GM12878 (cell line): ENCODE data around the gene KNTC1. TPM values are rescaled to one million over a fixed set of nuclear protein-coding genes. Genes with fewer than 3 reads are reported as not detected.

Experiments used
- ATF7 ChIP-seq: fragments of 450-650 bp; IDR thresholded peaks from 2 replicates; pipeline ENCODE4 v1.6.1; 2016; ENCODE audit warnings: low read depth, mild to moderate bottlenecking
- BACH1 ChIP-seq: fragments of 450-650 bp; IDR thresholded peaks from 2 replicates; pipeline ENCODE4 v1.6.1; 2017; ENCODE audit warnings: mild to moderate bottlenecking, borderline replicate concordance
- BCL3 ChIP-seq: IDR thresholded peaks from 2 replicates; pipeline ENCODE4 v1.6.1; 2011; ENCODE audit warnings: borderline replicate concordance, low read depth, mild to moderate bottlenecking, moderate library complexity, low read length; ENCODE audit not compliant: insufficient read depth, poor library complexity, severe bottlenecking
- CHD1 ChIP-seq: IDR thresholded peaks from 2 replicates; pipeline ENCODE4 v1.6.1; 2012; ENCODE audit warnings: low read depth, low read length, improper control_type of control experiment
- CHD2 ChIP-seq: IDR thresholded peaks from 2 replicates; pipeline ENCODE4 v1.6.1; 2011; ENCODE audit warnings: low read depth, low read length, improper control_type of control experiment, borderline replicate concordance
- GATAD2B ChIP-seq: fragments of 450-650 bp; conservative IDR thresholded peaks from 2 replicates; pipeline ENCODE4 v1.6.1; 2017; ENCODE audit warnings: low read depth, mild to moderate bottlenecking, moderate library complexity
- HDAC6 ChIP-seq: fragments of 200-600 bp; sonication (generic); IDR thresholded peaks from one replicate; pipeline ENCODE4 v1.8.0; 2017; ENCODE audit warnings: antibody characterized with exemption; ENCODE audit not compliant: unreplicated experiment
- JUND ChIP-seq: IDR thresholded peaks from 2 replicates; pipeline ENCODE4 v1.6.1; 2012; ENCODE audit warnings: low read depth, mild to moderate bottlenecking, low read length, improper control_type of control experiment, moderate library complexity
- MXI1 ChIP-seq: fragments of 150-350 bp; IDR thresholded peaks from 2 replicates; pipeline ENCODE4 v1.6.1; 2011; ENCODE audit warnings: low read depth, mild to moderate bottlenecking, inconsistent platforms, low read length, improper control_type of control experiment
- PAX5 ChIP-seq: IDR thresholded peaks from 2 replicates; pipeline ENCODE4 v1.6.1; 2011; ENCODE audit warnings: low read depth, low read length, borderline replicate concordance
- RFX5 ChIP-seq: IDR thresholded peaks from 2 replicates; pipeline ENCODE4 v1.6.1; 2011; ENCODE audit warnings: low read depth, low read length, improper control_type of control experiment
- SMAD1 ChIP-seq: fragments of 450-650 bp; IDR thresholded peaks from 2 replicates; pipeline ENCODE4 v1.6.1; 2018; ENCODE audit warnings: mild to moderate bottlenecking, low read depth; ENCODE audit not compliant: partially characterized antibody
- SMAD5 ChIP-seq: IDR thresholded peaks from 2 replicates; pipeline ENCODE4 v1.6.1; 2016; ENCODE audit warnings: antibody characterized with exemption, low read depth
- ZBTB33 ChIP-seq: fragments of 450-650 bp; IDR thresholded peaks from 2 replicates; pipeline ENCODE4 v1.6.1; 2017; ENCODE audit warnings: mild to moderate bottlenecking
- ZBTB40 ChIP-seq: fragments of 450-650 bp; IDR thresholded peaks from 2 replicates; pipeline ENCODE4 v1.6.1; 2016; ENCODE audit warnings: mild to moderate bottlenecking, moderate library complexity, borderline replicate concordance
- ZNF24 ChIP-seq: fragments of 450-650 bp; IDR thresholded peaks from 2 replicates; pipeline ENCODE4 v1.6.1; 2017; ENCODE audit warnings: antibody characterized with exemption, mild to moderate bottlenecking
- polyA plus RNA-seq, 11 experiments: library from polyadenylated mRNA; depleted of rRNA in 4 of 11; unstranded in 6 of 11; stranded (reverse) in 5 of 11; fragments of >200 nt; fragmentation: Nextera tagmentation in 4 of 11; fragmentation: Illumina TruSeq in 1 of 11; extraction: Ambion mirVana in 4 of 11; extraction: Trizol in 1 of 11; gene quantifications; 1 replicate in 1 of 11; 2 replicates in 10 of 11; pipeline versions ENCODE4 v1.2.1 to v1.2.3, GENCODE V29; 2011 to 2016; ENCODE audit warnings: inconsistent platforms in 2 of 11, missing spikeins in 2 of 11, low read depth in 1 of 11
- total RNA-seq, 4 experiments: library from RNA; depleted of rRNA in 3 of 4; stranded (reverse); fragments of >200 nt in 3 of 4; fragmentation: Illumina TruSeq in 1 of 4; extraction: Trizol in 1 of 4; gene quantifications; 2 replicates each; pipeline versions ENCODE4 v1.2.1 to v1.2.3, GENCODE V29; 2013 to 2021
- TF ChIP-seq, protein P1 (sequence below): IDR thresholded peaks from 2 replicates; pipeline ENCODE4 v1.6.1; 2011; ENCODE audit warnings: low read depth, low read length, improper control_type of control experiment, borderline replicate concordance
- TF ChIP-seq, protein P2 (sequence below): IDR thresholded peaks from 2 replicates; pipeline ENCODE4 v1.6.1; 2012; ENCODE audit warnings: low read depth, low read length, improper control_type of control experiment

KNTC1 gene
- total and polyA plus RNA-seq, 10 of the 15 experiments (the other 5 are each of a cell fraction or from before 2014, with no cell fraction given) = 37.2 to 118 (median 76.3) TPM

DNA sequence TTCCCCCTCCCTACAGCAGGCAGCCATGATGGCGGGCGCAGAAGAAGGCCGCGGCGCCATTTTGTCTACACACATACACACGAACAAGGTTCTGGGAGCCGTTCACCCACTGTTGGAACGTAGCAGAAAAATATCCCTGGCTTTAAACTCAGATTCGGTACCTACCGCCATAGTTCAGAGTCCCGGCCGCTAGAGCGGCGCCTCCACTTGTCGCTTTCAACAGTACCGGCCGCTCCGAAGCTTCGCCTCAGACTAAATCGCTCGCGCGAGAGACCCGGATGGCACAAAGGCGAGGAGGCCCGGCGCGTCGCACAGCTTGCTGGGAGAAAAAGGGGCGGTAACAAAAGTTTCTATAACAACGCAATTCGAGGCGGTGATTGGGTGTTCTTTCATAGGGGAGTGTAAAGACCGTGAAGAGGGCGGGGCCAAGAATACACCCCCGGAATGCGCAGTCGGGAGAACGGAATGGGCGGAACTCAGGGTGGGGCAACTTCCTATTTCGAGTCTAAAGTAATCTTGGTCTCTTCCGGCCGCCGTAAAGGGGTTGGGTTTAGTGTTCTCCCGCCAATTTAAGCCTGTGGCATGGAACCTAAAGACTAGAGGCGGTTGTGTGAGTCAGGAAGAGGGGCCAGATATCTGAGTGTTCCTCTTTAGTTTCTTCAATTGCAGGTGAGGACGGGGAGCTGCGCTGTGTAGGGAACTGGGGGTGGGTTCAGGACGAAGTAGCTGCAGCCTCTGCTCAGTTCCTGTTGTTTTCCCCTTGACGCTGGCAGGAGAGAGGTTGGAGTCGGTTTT is at the start of gene KNTC1, which contains the start of gene RSRC2 (continued):
- peak; percentile 97 for TF ChIP-seq SMAD5
- peak; percentile 94 for TF ChIP-seq MXI1
- TF ChIP-seq HDAC6 = peak; percentile 79
- TF ChIP-seq ATF7 = no peak; the same call in 1 of the 2 replicates
- TF ChIP-seq, protein P1, sequence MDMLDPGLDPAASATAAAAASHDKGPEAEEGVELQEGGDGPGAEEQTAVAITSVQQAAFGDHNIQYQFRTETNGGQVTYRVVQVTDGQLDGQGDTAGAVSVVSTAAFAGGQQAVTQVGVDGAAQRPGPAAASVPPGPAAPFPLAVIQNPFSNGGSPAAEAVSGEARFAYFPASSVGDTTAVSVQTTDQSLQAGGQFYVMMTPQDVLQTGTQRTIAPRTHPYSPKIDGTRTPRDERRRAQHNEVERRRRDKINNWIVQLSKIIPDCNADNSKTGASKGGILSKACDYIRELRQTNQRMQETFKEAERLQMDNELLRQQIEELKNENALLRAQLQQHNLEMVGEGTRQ = no peak
- TF ChIP-seq GATAD2B = 0 out of 2 replicates have a peak, but pooled peaks have one; percentile 32
- TF ChIP-seq ZBTB40 = peak; percentile 90; the same call in 1 of the 2 replicates
- no peak for TF ChIP-seq BCL3
- TF ChIP-seq BACH1 = peak; percentile 64; the same call in 1 of the 2 replicates
- 0 out of 2 replicates have a peak, but pooled peaks have one; percentile 30 for TF ChIP-seq PAX5
- TF ChIP-seq, protein P2, sequence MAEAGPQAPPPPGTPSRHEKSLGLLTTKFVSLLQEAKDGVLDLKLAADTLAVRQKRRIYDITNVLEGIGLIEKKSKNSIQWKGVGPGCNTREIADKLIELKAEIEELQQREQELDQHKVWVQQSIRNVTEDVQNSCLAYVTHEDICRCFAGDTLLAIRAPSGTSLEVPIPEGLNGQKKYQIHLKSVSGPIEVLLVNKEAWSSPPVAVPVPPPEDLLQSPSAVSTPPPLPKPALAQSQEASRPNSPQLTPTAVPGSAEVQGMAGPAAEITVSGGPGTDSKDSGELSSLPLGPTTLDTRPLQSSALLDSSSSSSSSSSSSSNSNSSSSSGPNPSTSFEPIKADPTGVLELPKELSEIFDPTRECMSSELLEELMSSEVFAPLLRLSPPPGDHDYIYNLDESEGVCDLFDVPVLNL = peak; percentile 86
- TF ChIP-seq RFX5 = 0 out of 2 replicates have a peak, but pooled peaks have one; percentile 35
- TF ChIP-seq CHD1 = peak; percentile 89; the same call in 1 of the 2 replicates
- TF ChIP-seq JUND = no peak
- no peak for TF ChIP-seq ZNF24
- no peak for TF ChIP-seq ZBTB33
- TF ChIP-seq SMAD1 = peak; percentile 83
- TF ChIP-seq CHD2 = peak; percentile 73; the same call in 1 of the 2 replicates
